NT2/D1 (cell line): ENCODE data around the gene FHAD1.

Source experiments
- YY1 ChIP-seq: IDR thresholded peaks from 2 replicates; pipeline ENCODE4 v1.6.1; 2011; ENCODE audit not compliant: insufficient read length, insufficient read depth
- ZNF274 ChIP-seq: IDR thresholded peaks from 2 replicates; pipeline ENCODE4 v1.6.1; 2011; ENCODE audit warnings: mild to moderate bottlenecking, low read depth, low read length

- TF ChIP-seq ZNF274: no peak
- TF ChIP-seq YY1: no peak
Observed at GRCh38 chr1:15282810-15283474, 35.9 kb downstream of the FHAD1 start.
